Transverse colon (tissue), 4 donors: ENCODE measurements around the gene KRTAP19-4. TPM values are rescaled to one million over a fixed set of nuclear protein-coding genes. Genes with fewer than 3 reads are reported as not detected.

Experiments used
- DNase-seq: peaks from one replicate; pipeline ENCODE4 v3.0.0-alpha.2; 2019
- H3K27ac ChIP-seq, 4 donors: fragments of 200-600 bp; sonication (generic); 2 replicates each; pipeline ENCODE4 v1.5.1; 2016 to 2018; ENCODE audit warnings: inconsistent platforms in 4 of 4
- H3K27me3 ChIP-seq: fragments of 200-600 bp; sonication (generic); 2 replicates; pipeline ENCODE4 v1.5.1; 2017; ENCODE audit warnings: inconsistent platforms
- H3K36me3 ChIP-seq, 4 donors: fragments of 200-600 bp; sonication (generic); 2 replicates each; pipeline ENCODE4 v1.5.1; 2017 to 2019; ENCODE audit warnings: inconsistent platforms in 4 of 4
- H3K4me1 ChIP-seq, 4 donors: fragments of 200-600 bp; sonication (generic); 2 replicates each; pipeline ENCODE4 v1.5.1; 2017 to 2020; ENCODE audit warnings: inconsistent platforms in 4 of 4
- H3K4me3 ChIP-seq, 4 donors: fragments of 200-600 bp; sonication (generic); 1 replicate in 1 of 4; 2 replicates in 3 of 4; pipeline versions ENCODE4 v1.5.1 to v1.6.1; 2017 to 2019; ENCODE audit warnings: inconsistent platforms in 4 of 4
- H3K9me3 ChIP-seq, 2 donors: fragments of 200-600 bp; sonication (generic); 2 replicates each; pipeline ENCODE4 v1.5.1; 2017 to 2019; ENCODE audit warnings: inconsistent platforms in 2 of 2
- EP300 ChIP-seq: sonication (generic); formaldehyde crosslinking; IDR thresholded peaks from one replicate; pipeline ENCODE4 v1.6.1; 2017; ENCODE audit warnings: antibody characterized with exemption, low read depth
- POLR2A ChIP-seq: fragments of 450-650 bp; IDR thresholded peaks from one replicate; pipeline ENCODE4 v1.6.1; 2016; ENCODE audit warnings: antibody characterized with exemption, mild to moderate bottlenecking, moderate library complexity
- POLR2AphosphoS5 ChIP-seq, 3 donors: sonication (generic); formaldehyde crosslinking; IDR thresholded peaks; one replicate each; pipeline ENCODE4 v1.6.1; 2016; ENCODE audit warnings: antibody characterized with exemption in 3 of 3
- WGBS, 2 donors: methylation state at CpG; one replicate each; pipeline ENCODE4 v1.1.5; 2018; ENCODE audit warnings: low coverage in 1 of 2; 5-methylcytosine and 5-hydroxymethylcytosine counted together
- in situ Hi-C, 4 donors: fragments of 200-750 bp; cut with MboI; loops; one replicate each; pipeline versions ENCODE4 v1.15.0 to v1.15.1; 2017; ENCODE audit warnings: low sequenced_read_pairs in 3 of 4, low pct_ligation_motif_present in 1 of 4, low pct_unique_long_range_greater_than_20kb in 1 of 4
- intact Hi-C: fragments of 100-400 bp; cut with DNase I; formaldehyde crosslinking; loops from one replicate; pipeline ENCODE4 v1.15.1; 2023; ENCODE audit warnings: low total_unique reads
- small RNA-seq, 4 donors: library from RNA; depleted of rRNA; stranded (forward); fragments of <200 nt; gene quantifications; one replicate each; pipeline ENCODE3, GENCODE V24; 2016
- total RNA-seq, 4 donors: library from RNA; depleted of rRNA; stranded (reverse); fragments of >200 nt; gene quantifications; one replicate each; pipeline ENCODE4 v1.1.0, GENCODE V29; 2016
- TF ChIP-seq, protein P1 (sequence below), 5 experiments: fragments of 200-600 bp in 3 of 5; fragments of 450-650 bp in 2 of 5; sonication (generic) in 3 of 5; IDR thresholded peaks; 1 replicate in 2 of 5; 2 replicates in 3 of 5; pipeline ENCODE4 v1.5.1; 2016 to 2017; ENCODE audit warnings: antibody characterized with exemption in 5 of 5, inconsistent platforms in 3 of 5, mild to moderate bottlenecking in 2 of 5, moderate library complexity in 1 of 5

KRTAP19-4 gene
- total RNA-seq, 4 donors from 2014 or later, result not detected

DNA sequence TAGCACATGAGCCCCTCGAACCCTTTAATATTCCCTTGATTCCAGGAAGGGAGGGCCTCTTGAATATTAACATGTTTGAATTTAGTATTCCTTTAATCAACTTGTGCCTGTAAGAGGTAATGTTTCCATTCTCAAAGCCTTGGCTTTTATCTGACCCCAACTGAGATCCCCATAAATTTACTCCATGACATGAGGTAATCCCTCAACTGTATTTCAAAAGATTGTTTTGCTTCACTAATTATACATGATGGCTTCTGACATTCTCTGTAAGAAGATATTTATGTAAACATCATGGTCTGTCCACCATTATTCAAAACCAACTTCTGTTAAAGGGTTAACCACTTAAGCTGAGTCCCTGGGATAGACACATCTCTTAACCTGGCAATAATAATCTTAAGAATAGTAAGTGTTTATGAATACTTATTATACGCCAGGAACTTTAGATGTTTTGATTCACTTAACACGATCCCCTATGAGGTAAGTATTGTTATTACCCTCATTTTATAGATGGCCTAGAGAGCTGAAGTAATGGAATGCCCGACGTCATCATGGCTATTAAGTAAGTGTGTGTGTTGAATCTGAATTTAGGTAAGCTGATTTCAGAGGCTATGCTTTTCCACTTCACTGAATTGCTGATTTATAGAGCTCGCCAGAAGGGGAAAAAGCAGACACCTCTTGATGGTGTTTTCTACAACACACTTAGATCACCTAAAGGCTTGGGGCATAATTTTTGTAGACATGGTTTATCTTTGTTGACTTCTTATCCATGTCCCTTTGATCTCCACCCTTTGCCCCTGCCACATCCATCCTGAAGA, 27.9 kb downstream of the KRTAP19-4 start:
- TF ChIP-seq POLR2A (no peak), EP300 (no peak), POLR2AphosphoS5 (IDR thresholded peaks at IDR 0.05) (no peak)
- TF ChIP-seq, protein P1, sequence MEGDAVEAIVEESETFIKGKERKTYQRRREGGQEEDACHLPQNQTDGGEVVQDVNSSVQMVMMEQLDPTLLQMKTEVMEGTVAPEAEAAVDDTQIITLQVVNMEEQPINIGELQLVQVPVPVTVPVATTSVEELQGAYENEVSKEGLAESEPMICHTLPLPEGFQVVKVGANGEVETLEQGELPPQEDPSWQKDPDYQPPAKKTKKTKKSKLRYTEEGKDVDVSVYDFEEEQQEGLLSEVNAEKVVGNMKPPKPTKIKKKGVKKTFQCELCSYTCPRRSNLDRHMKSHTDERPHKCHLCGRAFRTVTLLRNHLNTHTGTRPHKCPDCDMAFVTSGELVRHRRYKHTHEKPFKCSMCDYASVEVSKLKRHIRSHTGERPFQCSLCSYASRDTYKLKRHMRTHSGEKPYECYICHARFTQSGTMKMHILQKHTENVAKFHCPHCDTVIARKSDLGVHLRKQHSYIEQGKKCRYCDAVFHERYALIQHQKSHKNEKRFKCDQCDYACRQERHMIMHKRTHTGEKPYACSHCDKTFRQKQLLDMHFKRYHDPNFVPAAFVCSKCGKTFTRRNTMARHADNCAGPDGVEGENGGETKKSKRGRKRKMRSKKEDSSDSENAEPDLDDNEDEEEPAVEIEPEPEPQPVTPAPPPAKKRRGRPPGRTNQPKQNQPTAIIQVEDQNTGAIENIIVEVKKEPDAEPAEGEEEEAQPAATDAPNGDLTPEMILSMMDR (IDR thresholded peaks at IDR 0.05), result no peak
- no peaks in the 10 kb centered on the region for H3K4me1 ChIP-seq
- in situ Hi-C loops, result no loop called here

DNA sequence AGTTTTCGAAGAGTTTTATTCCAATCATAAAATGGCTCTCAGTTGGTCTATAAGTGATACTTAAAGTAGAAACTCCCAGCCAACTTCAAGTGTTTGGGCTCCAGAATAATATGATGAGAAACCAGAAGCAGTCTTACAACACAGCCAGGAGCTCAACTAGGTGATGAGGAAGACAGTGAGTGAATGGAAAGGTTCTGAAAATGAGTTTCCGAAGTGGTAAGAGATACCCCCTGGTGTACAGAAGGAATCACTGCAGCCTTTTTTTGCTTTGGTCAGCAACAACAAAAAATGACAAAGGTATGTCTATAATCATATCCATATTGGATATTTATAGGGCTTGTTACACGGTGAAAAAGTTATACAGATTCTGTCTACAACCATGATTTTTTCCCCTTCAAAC, 33.3 kb downstream of the KRTAP19-4 start:
- intact Hi-C loops (no loop called here), in situ Hi-C loops (no loop called here)
- no peak overlapping the region for H3K27ac ChIP-seq
- DNase-seq, result no peak
- H3K9me3 ChIP-seq, result no peaks in the 10 kb centered on the region
- TF ChIP-seq POLR2AphosphoS5 (IDR thresholded peaks at IDR 0.05), result no peak
- TF ChIP-seq, protein P1 (IDR thresholded peaks at IDR 0.05), result peak in 1 of 5 experiments; percentile 22
- no peak for TF ChIP-seq EP300
- no peak for TF ChIP-seq POLR2A
- H3K4me3 ChIP-seq, result no peak overlapping the region
- no peaks in the 10 kb centered on the region for H3K27me3 ChIP-seq
- no peaks in the 10 kb centered on the region for H3K36me3 ChIP-seq
- no peaks in the 10 kb centered on the region for H3K4me1 ChIP-seq
- WGBS, 2 donors, result 22 to 60% methylated on average over 3 of the region's 3 CpGs

More for the DNA sequence above, 27.9 kb downstream of the KRTAP19-4 start:
- H3K27ac ChIP-seq, result no peak overlapping the region
- no peaks in the 10 kb centered on the region for H3K27me3 ChIP-seq
- H3K9me3 ChIP-seq, result no peaks in the 10 kb centered on the region
- H3K36me3 ChIP-seq, result no peaks in the 10 kb centered on the region
- no peak for DNase-seq
- H3K4me3 ChIP-seq, result no peak overlapping the region
- intact Hi-C loops, result no loop called here
- whole genome bisulfite sequencing, 2 donors, result 55 to 59% methylated on average over 6 of the region's 6 CpGs

DNA sequence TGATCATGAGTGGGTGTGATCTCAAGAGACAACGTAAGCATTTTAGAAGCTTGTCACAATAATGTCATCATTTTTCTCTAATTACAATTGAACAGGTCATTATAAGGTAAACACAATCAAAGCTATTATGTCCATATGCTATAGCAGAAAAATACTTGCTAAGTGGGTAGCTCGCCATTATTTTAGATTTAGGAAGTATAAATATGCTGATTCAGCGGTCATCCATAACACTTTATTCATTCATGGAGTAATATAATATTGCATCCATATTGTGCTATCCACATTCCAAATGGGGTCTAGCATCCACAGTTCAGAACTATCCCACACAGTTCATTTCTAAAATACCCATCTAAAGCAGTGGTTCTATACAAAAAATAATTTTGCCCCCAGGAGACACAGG, 48.5 kb downstream of the KRTAP19-4 start:
- Histone ChIP-seq H3K36me3 (no peaks in the 10 kb centered on the region), H3K4me3 (no peak overlapping the region), H3K27ac (no peak overlapping the region), H3K27me3 (no peaks in the 10 kb centered on the region), H3K9me3 (no peaks in the 10 kb centered on the region), H3K4me1 (no peaks in the 10 kb centered on the region)
- no peak for DNase-seq
- intact Hi-C loops, result no loop called here
- in situ Hi-C loops, result no loop called here
- TF ChIP-seq, protein P1 (IDR thresholded peaks at IDR 0.05), result no peak
- TF ChIP-seq POLR2AphosphoS5 (IDR thresholded peaks at IDR 0.05) (no peak), POLR2A (no peak), EP300 (no peak)
- 81 to 90% methylated on average over 3 of the region's 3 CpGs for WGBS, 2 donors

DNA sequence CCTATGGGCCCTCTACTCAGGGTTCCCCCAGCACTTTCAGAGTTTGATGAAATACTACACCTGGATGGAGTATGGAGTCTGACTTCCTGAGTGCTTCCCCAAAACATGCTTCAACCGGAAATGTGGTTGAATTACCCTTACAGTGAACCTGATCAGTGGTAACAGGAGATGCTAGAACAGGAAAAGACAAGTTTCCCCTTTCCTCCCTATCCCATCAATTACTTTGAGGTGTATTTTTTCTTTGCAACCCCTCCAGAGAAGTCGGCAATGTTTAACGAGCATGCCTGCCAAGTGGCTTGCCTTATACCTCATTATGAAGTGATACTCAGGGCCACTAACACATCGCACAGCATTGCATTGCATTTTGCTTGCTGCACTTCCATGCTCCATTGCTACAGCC, 49.9 kb downstream of the KRTAP19-4 start:
- H3K9me3 ChIP-seq, result no peaks in the 10 kb centered on the region
- 29 to 70% methylated on average over 4 of the region's 4 CpGs for WGBS, 2 donors
- TF ChIP-seq, protein P1 (IDR thresholded peaks at IDR 0.05), result no peak
- no peak for TF ChIP-seq POLR2A

More for the DNA sequence above, 49.9 kb downstream of the KRTAP19-4 start:
- Histone ChIP-seq H3K4me3 (no peak overlapping the region), H3K4me1 (no peaks in the 10 kb centered on the region), H3K27me3 (no peaks in the 10 kb centered on the region), H3K36me3 (no peaks in the 10 kb centered on the region), H3K27ac (no peak overlapping the region)
- intact Hi-C loops (no loop called here), in situ Hi-C loops (no loop called here)
- DNase-seq, result no peak

Small RNAs within 50 kb of the gene (small RNA-seq; reads per million reads assigned to genes)
- 0 reads per million in 4 donors for gene AP000567.1
- 0 reads per million in 4 donors for gene KRTAP19-10P
- 0 reads per million in 4 donors for gene KRTAP19-11P
- 0 reads per million in 4 donors for gene KRTAP19-9P

Other genes with a start within 250 kb of the KRTAP19-4 start
- not detected for gene KRTAP24-1, start 214.2 kb downstream of the KRTAP19-4 start, total RNA-seq
- gene KRTAP25-1, start 207.7 kb downstream of the KRTAP19-4 start, total RNA-seq, result not detected
- not detected for gene KRTAP26-1, start 176.8 kb downstream of the KRTAP19-4 start, total RNA-seq
- not detected for gene KRTAP27-1, start 159.5 kb downstream of the KRTAP19-4 start, total RNA-seq
- gene KRTAP23-1, start 148.6 kb downstream of the KRTAP19-4 start, total RNA-seq, result not detected
- 1 to 10 TPM in 2 of 4 donors, not detected in 2; 1.7 to 2.7 TPM for gene KRTAP13-2, start 124.9 kb downstream of the KRTAP19-4 start, total RNA-seq
- gene KRTAP13-1, start 101.1 kb downstream of the KRTAP19-4 start, total RNA-seq, result not detected
- gene KRTAP13-3, start 71.2 kb downstream of the KRTAP19-4 start, total RNA-seq, result not detected
- not detected for gene KRTAP13-4, start 66.9 kb downstream of the KRTAP19-4 start, total RNA-seq
- gene KRTAP15-1, start 56.9 kb downstream of the KRTAP19-4 start, total RNA-seq, result not detected
- gene KRTAP19-1, start 16.8 kb downstream of the KRTAP19-4 start, total RNA-seq, result not detected
- gene KRTAP19-2, start 9.7 kb downstream of the KRTAP19-4 start, total RNA-seq, result not detected
- not detected for gene KRTAP19-3, start 5.2 kb downstream of the KRTAP19-4 start, total RNA-seq
- gene KRTAP19-5, start 5.0 kb upstream of the KRTAP19-4 start, total RNA-seq, result not detected
- not detected for gene KRTAP19-6, start 44.7 kb upstream of the KRTAP19-4 start, total RNA-seq
- not detected for gene KRTAP19-7, start 64.1 kb upstream of the KRTAP19-4 start, total RNA-seq
- gene KRTAP22-2, start 93.2 kb upstream of the KRTAP19-4 start, total RNA-seq, result not detected
- gene KRTAP6-3, start 95.3 kb upstream of the KRTAP19-4 start, total RNA-seq, result not detected
- not detected for gene KRTAP6-2, start 101.7 kb upstream of the KRTAP19-4 start, total RNA-seq
- gene KRTAP22-1, start 103.9 kb upstream of the KRTAP19-4 start, total RNA-seq, result not detected
- not detected for gene KRTAP6-1, start 116.8 kb upstream of the KRTAP19-4 start, total RNA-seq
- not detected for gene KRTAP20-1, start 119.3 kb upstream of the KRTAP19-4 start, total RNA-seq
- gene KRTAP20-4, start 123.5 kb upstream of the KRTAP19-4 start, total RNA-seq, result not detected
- gene KRTAP20-2, start 138.0 kb upstream of the KRTAP19-4 start, total RNA-seq, result not detected
- gene KRTAP20-3, start 145.7 kb upstream of the KRTAP19-4 start, total RNA-seq, result not detected
- not detected for gene KRTAP21-3, start 221.6 kb upstream of the KRTAP19-4 start, total RNA-seq